Measurements from ENCODE around the gene GOPC.
"Not testable (repeated sequence)": the region's sequence is repeated elsewhere in the genome, so short reads cannot be mapped to it uniquely, and the experiment has no call there.

- not testable (repeated sequence) for TF ChIP-seq POLR2A (IDR thresholded peaks at IDR 0.05; ENCODE audit: low read depth, low read length); CTCF (IDR thresholded peaks at IDR 0.05; ENCODE audit: extremely low read depth in 1 of 2, insufficient read depth in 1 of 2, low read depth in 1 of 2, low read length in 2 of 2); JUN (IDR thresholded peaks at IDR 0.05; ENCODE audit: borderline replicate concordance, insufficient read depth, insufficient read length, low read depth); POLR2AphosphoS5 (IDR thresholded peaks at IDR 0.05; ENCODE audit: insufficient read depth, low read depth, low read length); MYC (IDR thresholded peaks at IDR 0.05; ENCODE audit: low read depth, low read length); EZH2 (IDR thresholded peaks at IDR 0.05; ENCODE audit: borderline replicate concordance, low read depth, low read length, severe bottlenecking); FOS (IDR thresholded peaks at IDR 0.05; ENCODE audit: borderline replicate concordance, insufficient read depth, low read length); GATA2 (IDR thresholded peaks at IDR 0.05; ENCODE audit: insufficient read depth, insufficient read length, low read depth, low read length); MAX (IDR thresholded peaks at IDR 0.05; ENCODE audit: insufficient read depth, insufficient read length)
These were observed 84.3 kb downstream of the GOPC start for GRCh38 chr6:117517995-117518394.
